ENCODE results near the gene POLD2. TPM values are rescaled to one million over a fixed set of nuclear protein-coding genes. Genes with fewer than 3 reads are reported as not detected.
A peak's percentile ranks its signal among the peaks of the same experiment; 100 is the strongest.

POLD2 gene
- total RNA-seq, 1 experiment from 2014 or later, result 154 TPM

DNA sequence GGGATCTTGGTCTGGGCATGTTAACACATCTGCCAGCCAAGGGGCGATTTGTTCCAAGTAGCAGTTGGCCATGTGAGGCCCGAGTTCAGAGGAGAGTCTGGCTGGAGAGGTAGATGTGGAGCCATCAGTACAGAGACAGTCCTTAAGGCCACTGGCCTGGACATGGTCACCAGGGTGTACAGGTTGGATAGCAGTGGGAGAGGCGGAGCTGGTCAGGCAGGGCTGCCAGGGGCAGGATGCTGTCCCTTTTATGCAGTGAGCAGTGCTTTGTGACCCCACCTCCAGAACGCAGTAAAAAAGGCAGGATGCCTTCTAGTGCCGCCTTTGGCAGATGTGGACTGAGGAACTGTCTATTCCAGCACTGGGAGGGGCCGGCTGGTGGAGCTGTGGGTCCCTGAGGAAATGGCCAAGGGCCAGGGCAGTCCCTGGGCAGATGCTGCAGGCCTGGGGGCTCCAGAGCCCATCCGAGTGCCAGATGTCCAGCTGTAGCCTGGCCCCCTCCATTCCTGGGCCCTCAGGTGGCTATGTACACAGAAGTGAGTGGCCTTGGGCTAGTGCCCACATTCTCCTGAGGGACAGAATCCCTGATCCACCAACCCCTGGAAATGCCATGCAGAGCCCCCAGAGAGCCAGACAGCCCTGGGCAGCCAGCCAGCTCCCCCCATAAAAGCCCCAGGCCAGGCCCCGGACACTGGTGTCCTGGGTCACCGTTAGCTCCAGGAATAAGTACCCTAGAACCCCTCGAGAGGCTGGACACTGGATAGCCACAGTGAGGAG lies 34.9 kb upstream of the POLD2 start:
- no peaks in the 10 kb centered on the region for H3K9me3 Mint-ChIP-seq
- H3K27me3 Mint-ChIP-seq (ENCODE audit: low read depth), result no peaks in the 10 kb centered on the region; the same call in 1 of the 2 replicates
- H3K36me3 Mint-ChIP-seq, result no peaks in the 10 kb centered on the region
- no peak overlapping the region for H3K27ac Mint-ChIP-seq
- H3K4me3 Mint-ChIP-seq, result no peak overlapping the region
- DNase-seq (ENCODE audit: low spot score) (no peak), ATAC-seq (no peak)
- peaks cover 2% of the 10 kb centered on the region for H3K4me1 Mint-ChIP-seq
- TF ChIP-seq MYBL2 (CRISPR knock-in tag; IDR thresholded peaks at IDR 0.05) (no peak), ZNF317 (CRISPR knock-in tag; IDR thresholded peaks at IDR 0.05; ENCODE audit: borderline replicate concordance, low read depth) (no peak), ZNF671 (CRISPR knock-in tag; IDR thresholded peaks at IDR 0.05) (no peak), ZNF121 (CRISPR knock-in tag; IDR thresholded peaks at IDR 0.05) (no peak), SP1 (CRISPR knock-in tag; conservative IDR thresholded peaks at IDR 0.05) (no peak), ZNF416 (CRISPR knock-in tag; IDR thresholded peaks at IDR 0.05) (no peak), PRRX2 (CRISPR knock-in tag; IDR thresholded peaks at IDR 0.05) (no peak)
- TF ChIP-seq, protein P1, sequence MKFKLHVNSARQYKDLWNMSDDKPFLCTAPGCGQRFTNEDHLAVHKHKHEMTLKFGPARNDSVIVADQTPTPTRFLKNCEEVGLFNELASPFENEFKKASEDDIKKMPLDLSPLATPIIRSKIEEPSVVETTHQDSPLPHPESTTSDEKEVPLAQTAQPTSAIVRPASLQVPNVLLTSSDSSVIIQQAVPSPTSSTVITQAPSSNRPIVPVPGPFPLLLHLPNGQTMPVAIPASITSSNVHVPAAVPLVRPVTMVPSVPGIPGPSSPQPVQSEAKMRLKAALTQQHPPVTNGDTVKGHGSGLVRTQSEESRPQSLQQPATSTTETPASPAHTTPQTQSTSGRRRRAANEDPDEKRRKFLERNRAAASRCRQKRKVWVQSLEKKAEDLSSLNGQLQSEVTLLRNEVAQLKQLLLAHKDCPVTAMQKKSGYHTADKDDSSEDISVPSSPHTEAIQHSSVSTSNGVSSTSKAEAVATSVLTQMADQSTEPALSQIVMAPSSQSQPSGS (CRISPR knock-in tag; IDR thresholded peaks at IDR 0.05; ENCODE audit: borderline replicate concordance, low read depth), result no peak
- TF ChIP-seq, protein P2, sequence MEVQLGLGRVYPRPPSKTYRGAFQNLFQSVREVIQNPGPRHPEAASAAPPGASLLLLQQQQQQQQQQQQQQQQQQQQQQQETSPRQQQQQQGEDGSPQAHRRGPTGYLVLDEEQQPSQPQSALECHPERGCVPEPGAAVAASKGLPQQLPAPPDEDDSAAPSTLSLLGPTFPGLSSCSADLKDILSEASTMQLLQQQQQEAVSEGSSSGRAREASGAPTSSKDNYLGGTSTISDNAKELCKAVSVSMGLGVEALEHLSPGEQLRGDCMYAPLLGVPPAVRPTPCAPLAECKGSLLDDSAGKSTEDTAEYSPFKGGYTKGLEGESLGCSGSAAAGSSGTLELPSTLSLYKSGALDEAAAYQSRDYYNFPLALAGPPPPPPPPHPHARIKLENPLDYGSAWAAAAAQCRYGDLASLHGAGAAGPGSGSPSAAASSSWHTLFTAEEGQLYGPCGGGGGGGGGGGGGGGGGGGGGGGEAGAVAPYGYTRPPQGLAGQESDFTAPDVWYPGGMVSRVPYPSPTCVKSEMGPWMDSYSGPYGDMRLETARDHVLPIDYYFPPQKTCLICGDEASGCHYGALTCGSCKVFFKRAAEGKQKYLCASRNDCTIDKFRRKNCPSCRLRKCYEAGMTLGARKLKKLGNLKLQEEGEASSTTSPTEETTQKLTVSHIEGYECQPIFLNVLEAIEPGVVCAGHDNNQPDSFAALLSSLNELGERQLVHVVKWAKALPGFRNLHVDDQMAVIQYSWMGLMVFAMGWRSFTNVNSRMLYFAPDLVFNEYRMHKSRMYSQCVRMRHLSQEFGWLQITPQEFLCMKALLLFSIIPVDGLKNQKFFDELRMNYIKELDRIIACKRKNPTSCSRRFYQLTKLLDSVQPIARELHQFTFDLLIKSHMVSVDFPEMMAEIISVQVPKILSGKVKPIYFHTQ (CRISPR knock-in tag; IDR thresholded peaks at IDR 0.05), result no peak
- TF ChIP-seq, protein P3, sequence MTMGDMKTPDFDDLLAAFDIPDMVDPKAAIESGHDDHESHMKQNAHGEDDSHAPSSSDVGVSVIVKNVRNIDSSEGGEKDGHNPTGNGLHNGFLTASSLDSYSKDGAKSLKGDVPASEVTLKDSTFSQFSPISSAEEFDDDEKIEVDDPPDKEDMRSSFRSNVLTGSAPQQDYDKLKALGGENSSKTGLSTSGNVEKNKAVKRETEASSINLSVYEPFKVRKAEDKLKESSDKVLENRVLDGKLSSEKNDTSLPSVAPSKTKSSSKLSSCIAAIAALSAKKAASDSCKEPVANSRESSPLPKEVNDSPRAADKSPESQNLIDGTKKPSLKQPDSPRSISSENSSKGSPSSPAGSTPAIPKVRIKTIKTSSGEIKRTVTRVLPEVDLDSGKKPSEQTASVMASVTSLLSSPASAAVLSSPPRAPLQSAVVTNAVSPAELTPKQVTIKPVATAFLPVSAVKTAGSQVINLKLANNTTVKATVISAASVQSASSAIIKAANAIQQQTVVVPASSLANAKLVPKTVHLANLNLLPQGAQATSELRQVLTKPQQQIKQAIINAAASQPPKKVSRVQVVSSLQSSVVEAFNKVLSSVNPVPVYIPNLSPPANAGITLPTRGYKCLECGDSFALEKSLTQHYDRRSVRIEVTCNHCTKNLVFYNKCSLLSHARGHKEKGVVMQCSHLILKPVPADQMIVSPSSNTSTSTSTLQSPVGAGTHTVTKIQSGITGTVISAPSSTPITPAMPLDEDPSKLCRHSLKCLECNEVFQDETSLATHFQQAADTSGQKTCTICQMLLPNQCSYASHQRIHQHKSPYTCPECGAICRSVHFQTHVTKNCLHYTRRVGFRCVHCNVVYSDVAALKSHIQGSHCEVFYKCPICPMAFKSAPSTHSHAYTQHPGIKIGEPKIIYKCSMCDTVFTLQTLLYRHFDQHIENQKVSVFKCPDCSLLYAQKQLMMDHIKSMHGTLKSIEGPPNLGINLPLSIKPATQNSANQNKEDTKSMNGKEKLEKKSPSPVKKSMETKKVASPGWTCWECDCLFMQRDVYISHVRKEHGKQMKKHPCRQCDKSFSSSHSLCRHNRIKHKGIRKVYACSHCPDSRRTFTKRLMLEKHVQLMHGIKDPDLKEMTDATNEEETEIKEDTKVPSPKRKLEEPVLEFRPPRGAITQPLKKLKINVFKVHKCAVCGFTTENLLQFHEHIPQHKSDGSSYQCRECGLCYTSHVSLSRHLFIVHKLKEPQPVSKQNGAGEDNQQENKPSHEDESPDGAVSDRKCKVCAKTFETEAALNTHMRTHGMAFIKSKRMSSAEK (CRISPR knock-in tag; IDR thresholded peaks at IDR 0.05; ENCODE audit: borderline replicate concordance), result no peak
- ChIA-PET POLR2A (no interaction called here), CTCF (interaction anchor here (0.9 to 1.8 kb wide), 2 partner anchors 11 to 38 kb away, joined by 6 to 7 read pairs; no protein-coding TSS in a partner anchor)

DNA sequence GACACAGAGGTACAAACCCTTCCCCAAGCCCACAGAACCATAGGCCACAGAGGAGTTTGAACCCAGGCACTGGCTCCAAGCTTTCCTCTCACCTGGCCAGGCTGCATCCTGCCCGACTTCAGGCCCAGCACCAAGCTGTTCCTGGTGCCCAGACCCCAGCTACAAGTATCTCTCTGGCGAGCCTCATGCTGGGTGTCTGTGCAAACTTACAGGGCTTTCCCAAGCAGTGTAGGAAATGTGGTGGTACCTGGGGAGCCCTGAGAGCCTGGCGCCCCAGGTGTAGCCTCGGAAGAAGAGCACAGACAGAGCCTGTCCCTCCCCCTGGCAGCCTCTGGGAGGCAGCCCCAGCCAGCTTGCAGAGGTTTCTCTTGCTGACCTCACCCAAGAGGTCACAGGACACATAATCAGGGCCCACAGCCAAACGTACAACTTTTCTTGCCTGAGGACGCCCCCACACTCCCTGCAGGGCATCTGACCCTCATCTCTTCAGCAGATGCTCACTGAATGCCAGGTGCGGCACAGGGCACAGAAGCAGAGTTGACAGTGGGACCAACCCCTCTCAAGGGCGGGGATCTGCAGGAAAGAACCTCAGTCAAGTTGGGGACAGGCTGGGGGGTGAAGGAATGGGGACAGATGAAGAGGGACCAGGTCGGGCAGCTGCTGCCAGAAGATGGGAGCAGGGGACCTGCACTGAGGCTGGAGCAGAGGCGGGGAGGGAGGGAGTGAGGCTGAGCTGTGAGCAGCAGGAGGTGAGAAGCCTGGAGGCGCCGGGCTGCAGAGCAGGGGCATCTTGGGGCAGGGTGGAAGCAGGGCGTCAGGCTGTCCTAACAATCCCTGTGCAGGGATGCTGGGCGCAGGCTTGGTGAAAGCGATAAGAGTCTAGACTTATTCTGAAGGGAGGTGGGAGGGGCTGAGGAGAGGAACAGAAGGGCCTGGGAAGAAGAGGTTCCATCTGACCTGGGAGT lies 34.0 kb upstream of the POLD2 start:
- DNase-seq (ENCODE audit: low spot score) (no peak), ATAC-seq (peak; percentile 59)
- no peaks in the 10 kb centered on the region for H3K4me1 Mint-ChIP-seq
- ChIA-PET CTCF (interaction anchor here (1.0 to 1.8 kb wide), 5 partner anchors 10 to 85 kb away, joined by 3 to 6 read pairs (median 3); partner anchors contain the start of gene AEBP1), POLR2A (no interaction called here)
- no peak overlapping the region for H3K27ac Mint-ChIP-seq
- no peak overlapping the region for H3K4me3 Mint-ChIP-seq
- no peaks in the 10 kb centered on the region for H3K9me3 Mint-ChIP-seq
- no peaks in the 10 kb centered on the region; the same call in 1 of the 2 replicates for H3K27me3 Mint-ChIP-seq (ENCODE audit: low read depth)
- H3K36me3 Mint-ChIP-seq, result no peaks in the 10 kb centered on the region
- TF ChIP-seq KAT7 (CRISPR knock-in tag; IDR thresholded peaks at IDR 0.05; ENCODE audit: borderline replicate concordance) (no peak), GABPB1 (CRISPR knock-in tag; IDR thresholded peaks at IDR 0.05) (no peak), ZNF416 (CRISPR knock-in tag; IDR thresholded peaks at IDR 0.05) (no peak), TCF7 (CRISPR knock-in tag; IDR thresholded peaks at IDR 0.05; ENCODE audit: low read depth) (no peak)
- TF ChIP-seq, protein P4, sequence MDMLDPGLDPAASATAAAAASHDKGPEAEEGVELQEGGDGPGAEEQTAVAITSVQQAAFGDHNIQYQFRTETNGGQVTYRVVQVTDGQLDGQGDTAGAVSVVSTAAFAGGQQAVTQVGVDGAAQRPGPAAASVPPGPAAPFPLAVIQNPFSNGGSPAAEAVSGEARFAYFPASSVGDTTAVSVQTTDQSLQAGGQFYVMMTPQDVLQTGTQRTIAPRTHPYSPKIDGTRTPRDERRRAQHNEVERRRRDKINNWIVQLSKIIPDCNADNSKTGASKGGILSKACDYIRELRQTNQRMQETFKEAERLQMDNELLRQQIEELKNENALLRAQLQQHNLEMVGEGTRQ (CRISPR knock-in tag; IDR thresholded peaks at IDR 0.05), result no peak
- TF ChIP-seq, protein P5, sequence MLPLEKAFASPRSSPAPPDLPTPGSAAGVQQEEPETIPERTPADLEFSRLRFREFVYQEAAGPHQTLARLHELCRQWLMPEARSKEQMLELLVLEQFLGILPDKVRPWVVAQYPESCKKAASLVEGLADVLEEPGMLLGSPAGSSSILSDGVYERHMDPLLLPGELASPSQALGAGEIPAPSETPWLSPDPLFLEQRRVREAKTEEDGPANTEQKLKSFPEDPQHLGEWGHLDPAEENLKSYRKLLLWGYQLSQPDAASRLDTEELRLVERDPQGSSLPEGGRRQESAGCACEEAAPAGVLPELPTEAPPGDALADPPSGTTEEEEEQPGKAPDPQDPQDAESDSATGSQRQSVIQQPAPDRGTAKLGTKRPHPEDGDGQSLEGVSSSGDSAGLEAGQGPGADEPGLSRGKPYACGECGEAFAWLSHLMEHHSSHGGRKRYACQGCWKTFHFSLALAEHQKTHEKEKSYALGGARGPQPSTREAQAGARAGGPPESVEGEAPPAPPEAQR (CRISPR knock-in tag; IDR thresholded peaks at IDR 0.05), result no peak
- TF ChIP-seq, protein P6, sequence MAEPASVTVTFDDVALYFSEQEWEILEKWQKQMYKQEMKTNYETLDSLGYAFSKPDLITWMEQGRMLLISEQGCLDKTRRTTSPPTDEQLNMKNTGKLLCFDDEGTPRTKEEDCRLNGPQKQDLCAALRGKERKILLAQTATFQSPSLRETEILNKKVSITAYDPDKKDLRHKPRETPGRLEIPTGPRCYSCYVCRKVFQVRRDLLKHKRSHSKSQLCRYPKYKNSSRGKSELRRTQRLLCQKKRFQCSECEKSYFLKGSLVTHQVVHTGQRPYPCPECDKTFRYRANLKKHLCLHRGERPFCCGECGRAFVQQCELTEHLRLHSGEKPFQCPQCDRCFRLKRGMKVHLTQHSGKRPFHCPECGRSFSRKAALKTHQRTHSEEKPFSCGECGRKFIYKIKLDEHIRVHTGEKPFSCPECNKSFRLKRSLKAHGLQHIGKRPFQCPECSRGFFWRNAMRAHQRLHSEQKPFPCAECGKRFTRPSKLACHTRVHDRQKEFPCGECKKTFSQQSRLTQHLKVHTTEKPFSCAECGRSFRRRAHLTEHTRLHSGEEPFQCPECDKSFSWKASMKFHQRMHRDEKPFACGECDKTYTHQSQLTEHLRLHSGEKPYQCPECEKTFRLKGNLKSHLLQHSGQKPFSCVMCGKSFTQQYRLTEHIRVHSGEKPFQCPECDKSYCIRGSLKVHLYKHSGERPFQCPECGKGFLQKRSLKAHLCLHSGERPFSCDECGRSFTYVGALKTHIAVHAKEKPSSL (CRISPR knock-in tag; conservative IDR thresholded peaks at IDR 0.05), result no peak
- TF ChIP-seq, protein P7, sequence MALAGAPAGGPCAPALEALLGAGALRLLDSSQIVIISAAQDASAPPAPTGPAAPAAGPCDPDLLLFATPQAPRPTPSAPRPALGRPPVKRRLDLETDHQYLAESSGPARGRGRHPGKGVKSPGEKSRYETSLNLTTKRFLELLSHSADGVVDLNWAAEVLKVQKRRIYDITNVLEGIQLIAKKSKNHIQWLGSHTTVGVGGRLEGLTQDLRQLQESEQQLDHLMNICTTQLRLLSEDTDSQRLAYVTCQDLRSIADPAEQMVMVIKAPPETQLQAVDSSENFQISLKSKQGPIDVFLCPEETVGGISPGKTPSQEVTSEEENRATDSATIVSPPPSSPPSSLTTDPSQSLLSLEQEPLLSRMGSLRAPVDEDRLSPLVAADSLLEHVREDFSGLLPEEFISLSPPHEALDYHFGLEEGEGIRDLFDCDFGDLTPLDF (CRISPR knock-in tag; IDR thresholded peaks at IDR 0.05), result no peak

Data from WTC11 (cell line).